HepG2 (cell line): ENCODE data around the gene TYMP. TPM values are rescaled to one million over a fixed set of nuclear protein-coding genes. Genes with fewer than 3 reads are reported as not detected.

Experiments used
- ATAC-seq: fragments of 200-7000 bp; cut with Tn5 transposase; 3 replicates; pipeline ENCODE4 v1.9.1; 2020; ENCODE audit warnings: mild to moderate bottlenecking, moderate library complexity
- BruUV-seq: library from RNA; stranded (reverse); fragments of 400-500 nt; replicated peaks from 2 replicates; lab custom pipeline; 2021; lab: Mats Ljungman, UMichigan
- CTCF ChIA-PET: fragments of 300-600 bp; formaldehyde crosslinking; extraction: SDS; loops from one replicate; lab custom pipeline; 2021; ENCODE audit warnings: low total read pairs, inconsistent platforms, low intra/inter-chr PET ratio; lab: Yijun Ruan, JAX
- POLR2A ChIA-PET: fragments of 350-600 bp; sonication (Branson Sonifier 250); formaldehyde crosslinking; loops from one replicate; lab custom pipeline; 2020; ENCODE audit warnings: antibody characterized with exemption, inconsistent platforms; lab: Yijun Ruan, JAX
- DNase-seq: peaks from one replicate; pipeline ENCODE4 v3.0.0-alpha.2; 2015; ENCODE audit warnings: low spot score
- FAIRE-seq: peaks from 3 replicates; lab custom pipeline; 2011; peaks lifted over from hg19 to GRCh38; lab: Jason Lieb, UNC
- H2AFZ ChIP-seq: one replicate; pipeline ENCODE4 v1.6.1; 2011; ENCODE audit warnings: low read length, inconsistent platforms
- H3K27ac ChIP-seq: fragments of 300-600 bp; 3 replicates; pipeline ENCODE4 v1.8.0; 2011; ENCODE audit warnings: mixed run types, mild to moderate bottlenecking, mixed read lengths, low read length, inconsistent platforms; ENCODE audit not compliant: insufficient read depth; ENCODE audit errors: extremely low read length
- H3K27me3 ChIP-seq, 2 experiments: fragments of 200-600 bp in 1 of 2; 2 replicates in 1 of 2; 3 replicates in 1 of 2; pipeline versions ENCODE4 v1.6.0 to v1.8.0; 2011; ENCODE audit warnings: low read length in 2 of 2, mild to moderate bottlenecking in 2 of 2, moderate library complexity in 2 of 2, inconsistent platforms in 1 of 2; ENCODE audit not compliant: insufficient read depth in 2 of 2, control insufficient read depth in 1 of 2
- H3K36me3 ChIP-seq, 2 experiments: fragments of 200-600 bp in 1 of 2; replicated peaks in 1 of 2; 2 replicates in 1 of 2; 3 replicates in 1 of 2; pipeline versions ENCODE4 v1.5.1 to v1.8.0; 2011; ENCODE audit warnings: low read length in 2 of 2, inconsistent platforms in 1 of 2; ENCODE audit not compliant: insufficient read depth in 2 of 2, control insufficient read depth in 1 of 2
- H3K4me1 ChIP-seq: 2 replicates; pipeline ENCODE4 v1.5.1; 2012; ENCODE audit warnings: low read length, inconsistent platforms; ENCODE audit not compliant: insufficient read depth
- H3K4me2 ChIP-seq: 2 replicates; pipeline ENCODE4 v1.6.0; 2011; ENCODE audit warnings: low read depth, low read length, inconsistent platforms
- H3K4me3 ChIP-seq, 3 experiments: fragments of 200-600 bp in 1 of 3; sonication (generic), shearing (Covaris generic) in 1 of 3; replicated peaks in 1 of 3; 2 replicates each; pipeline ENCODE4 v1.5.1; 2011 to 2016; ENCODE audit warnings: low read length in 3 of 3, inconsistent platforms in 2 of 3, low read depth in 2 of 3, mild to moderate bottlenecking in 2 of 3, control low read depth in 1 of 3, mixed read lengths in 1 of 3; ENCODE audit not compliant: insufficient read depth in 1 of 3
- H3K79me2 ChIP-seq: one replicate; pipeline ENCODE4 v1.6.1; 2011; ENCODE audit warnings: low read length, inconsistent platforms; ENCODE audit not compliant: insufficient read depth
- H3K9ac ChIP-seq: 2 replicates; pipeline ENCODE4 v1.6.0; 2011; ENCODE audit warnings: mild to moderate bottlenecking, low read depth, low read length, inconsistent platforms; ENCODE audit not compliant: insufficient read depth
- H3K9me3 ChIP-seq: 2 replicates; pipeline ENCODE4 v1.5.1; 2012; ENCODE audit warnings: mild to moderate bottlenecking, low read length
- H4K20me1 ChIP-seq: 2 replicates; pipeline ENCODE4 v1.6.0; 2011; ENCODE audit warnings: inconsistent platforms, mild to moderate bottlenecking, low read length, moderate library complexity; ENCODE audit not compliant: insufficient read depth
- E2F1 ChIP-seq: sonication (generic); formaldehyde crosslinking; IDR thresholded peaks from 2 replicates; pipeline ENCODE4 v1.5.0; 2020; ENCODE audit warnings: missing genetic modification reagents
- MTF1 ChIP-seq: sonication (generic); formaldehyde crosslinking; IDR thresholded peaks from 2 replicates; pipeline ENCODE4 v1.5.0; 2020; ENCODE audit warnings: missing genetic modification reagents
- SMYD3 ChIP-seq: sonication (generic); formaldehyde crosslinking; IDR thresholded peaks from 2 replicates; pipeline ENCODE4 v1.8.1; 2023; ENCODE audit warnings: mild to moderate bottlenecking, missing genetic modification reagents
- SNAPC4 ChIP-seq: sonication (generic); formaldehyde crosslinking; IDR thresholded peaks from 2 replicates; pipeline ENCODE4 v1.4.0; 2020; ENCODE audit warnings: mild to moderate bottlenecking, missing genetic modification reagents
- WGBS: methylation state at CpG from one replicate; pipeline ENCODE4 v1.1.6; 2017; ENCODE audit warnings: low lambda C conversion rate; 5-methylcytosine and 5-hydroxymethylcytosine counted together
- in situ Hi-C: cut with HindIII; loops from 2 replicates; pipeline ENCODE4 v1.10.0; 2017; ENCODE audit warnings: low pct_unique_long_range_greater_than_20kb; ENCODE audit not compliant: extremely low pct_ligation_motif_present
- intact Hi-C: fragments of 100-400 bp; cut with micrococcal nuclease; formaldehyde crosslinking; loops from one replicate; pipeline ENCODE4 v1.10.0; 2022; ENCODE audit not compliant: unreplicated experiment
- polyA plus RNA-seq, 8 experiments: library from polyadenylated mRNA; depleted of rRNA in 3 of 8; stranded (reverse) in 7 of 8; unstranded in 1 of 8; fragments of >200 nt; fragmentation: Illumina TruSeq in 4 of 8; extraction: Trizol in 4 of 8; gene quantifications; 2 replicates each; pipeline versions ENCODE4 v1.2.1 to v1.2.3, GENCODE V29; 2011 to 2016; ENCODE audit warnings: low read depth in 4 of 8, missing spikeins in 1 of 8, mixed read lengths in 1 of 8; ENCODE audit not compliant: insufficient read depth in 1 of 8
- total RNA-seq, 5 experiments: library from RNA; depleted of rRNA; stranded (reverse); fragments of >200 nt; fragmentation: Illumina TruSeq; extraction: Trizol; gene quantifications; 2 replicates each; pipeline ENCODE4 v1.2.3, GENCODE V29; 2016; ENCODE audit warnings: low read depth in 1 of 5

Gene TYMP
- total and polyA plus RNA-seq, 2 of the 13 experiments (the other 11 are each of a cell fraction or from before 2014, with no cell fraction given), result 3.9 to 4.3 TPM

- ATAC-seq (no peak), FAIRE-seq (no peak), DNase-seq (no peak)
- intact Hi-C loops (no loop called here), in situ Hi-C loops (no loop called here)
- POLR2A ChIA-PET, result no interaction called here
- Histone ChIP-seq H4K20me1 (peaks cover 19% of the 10 kb centered on the region), H2AFZ (no peak overlapping the region), H3K27me3 (no peaks in the 10 kb centered on the region), H3K36me3 (peaks cover 19 to 55% of the 10 kb centered on the region in 2 experiments; a peak in 4 of 5 replicates), H3K4me2 (no peak overlapping the region), H3K9me3 (no peaks in the 10 kb centered on the region), H3K4me1 (peaks cover 16% of the 10 kb centered on the region), H3K27ac (no peak overlapping the region), H3K79me2 (peaks cover 19% of the 10 kb centered on the region), H3K9ac (no peak overlapping the region), H3K4me3 (no peak overlapping the region)
- CTCF ChIA-PET, result no interaction called here
- BruUV-seq, result no TSS peak
- TF ChIP-seq MTF1, result no peak
- TF ChIP-seq SMYD3 (CRISPR knock-in tag), result no peak
- TF ChIP-seq E2F1 (CRISPR knock-in tag), result no peak
- no peak for TF ChIP-seq SNAPC4
- 100% methylated on average over 4 of the region's 10 CpGs for WGBS
Observed at GRCh38 chr22:50521710-50522109, 8.1 kb downstream of the TYMP start.
